Uterus (tissue), 4 donors: ENCODE data around the gene FKBP4. TPM values are rescaled to one million over a fixed set of nuclear protein-coding genes. Genes with fewer than 3 reads are reported as not detected.
A peak's percentile ranks its signal among the peaks of the same experiment; 100 is the strongest.

Experiments used
- DNase-seq, 2 donors: peaks; one replicate each; pipeline ENCODE4 v3.0.0-alpha.2; 2019 to 2020
- H3K27ac ChIP-seq, 2 donors: fragments of 200-600 bp; sonication (generic); 1 replicate in 1 of 2; 2 replicates in 1 of 2; pipeline ENCODE4 v1.5.1; 2016 to 2018
- H3K27me3 ChIP-seq, 2 donors: fragments of 200-600 bp; sonication (generic); one replicate each; pipeline ENCODE4 v1.5.1; 2018 to 2019; ENCODE audit warnings: control low read depth in 1 of 2
- H3K36me3 ChIP-seq, 2 donors: fragments of 200-600 bp; sonication (generic); one replicate each; pipeline ENCODE4 v1.5.1; 2019; ENCODE audit warnings: control low read depth in 1 of 2
- H3K4me1 ChIP-seq, 2 donors: fragments of 200-600 bp; sonication (generic); one replicate each; pipeline ENCODE4 v1.5.1; 2018 to 2019; ENCODE audit warnings: control low read depth in 1 of 2
- H3K4me3 ChIP-seq, 2 donors: fragments of 200-600 bp; sonication (generic); 1 replicate in 1 of 2; 2 replicates in 1 of 2; pipeline ENCODE4 v1.5.1; 2018 to 2019; ENCODE audit warnings: mild to moderate bottlenecking in 1 of 2
- H3K9me3 ChIP-seq, 2 donors: fragments of 200-600 bp; sonication (generic); one replicate each; pipeline ENCODE4 v1.5.1; 2019; ENCODE audit warnings: control low read depth in 1 of 2
- POLR2A ChIP-seq, 2 donors: fragments of 450-650 bp; IDR thresholded peaks; one replicate each; pipeline ENCODE4 v1.6.1; 2016; ENCODE audit warnings: antibody characterized with exemption in 2 of 2, mild to moderate bottlenecking in 1 of 2, moderate library complexity in 1 of 2
- intact Hi-C: fragments of 100-400 bp; cut with DNase I; formaldehyde crosslinking; loops from one replicate; pipeline ENCODE4 v1.15.1; 2023; ENCODE audit warnings: low total_unique reads
- total RNA-seq, 4 donors: library from RNA; depleted of rRNA in 3 of 4; stranded (reverse); fragments of >200 nt in 3 of 4; gene quantifications; one replicate each; pipeline versions ENCODE4 v1.1.0 to v1.2.4, GENCODE V29; 2014 to 2023
- TF ChIP-seq, protein P1 (sequence below), 4 experiments: fragments of 200-600 bp in 2 of 4; fragments of 450-650 bp in 2 of 4; sonication (generic) in 2 of 4; IDR thresholded peaks; one replicate each; pipeline ENCODE4 v1.5.1; 2016 to 2019; ENCODE audit warnings: antibody characterized with exemption in 4 of 4, mild to moderate bottlenecking in 2 of 4, moderate library complexity in 1 of 4
- donor health status: DM: yes; HTN: yes; CAD: no.

FKBP4 gene
- total RNA-seq, 4 donors from 2014 or later = 8.5 to 59.0 (median 36.7) TPM

DNA sequence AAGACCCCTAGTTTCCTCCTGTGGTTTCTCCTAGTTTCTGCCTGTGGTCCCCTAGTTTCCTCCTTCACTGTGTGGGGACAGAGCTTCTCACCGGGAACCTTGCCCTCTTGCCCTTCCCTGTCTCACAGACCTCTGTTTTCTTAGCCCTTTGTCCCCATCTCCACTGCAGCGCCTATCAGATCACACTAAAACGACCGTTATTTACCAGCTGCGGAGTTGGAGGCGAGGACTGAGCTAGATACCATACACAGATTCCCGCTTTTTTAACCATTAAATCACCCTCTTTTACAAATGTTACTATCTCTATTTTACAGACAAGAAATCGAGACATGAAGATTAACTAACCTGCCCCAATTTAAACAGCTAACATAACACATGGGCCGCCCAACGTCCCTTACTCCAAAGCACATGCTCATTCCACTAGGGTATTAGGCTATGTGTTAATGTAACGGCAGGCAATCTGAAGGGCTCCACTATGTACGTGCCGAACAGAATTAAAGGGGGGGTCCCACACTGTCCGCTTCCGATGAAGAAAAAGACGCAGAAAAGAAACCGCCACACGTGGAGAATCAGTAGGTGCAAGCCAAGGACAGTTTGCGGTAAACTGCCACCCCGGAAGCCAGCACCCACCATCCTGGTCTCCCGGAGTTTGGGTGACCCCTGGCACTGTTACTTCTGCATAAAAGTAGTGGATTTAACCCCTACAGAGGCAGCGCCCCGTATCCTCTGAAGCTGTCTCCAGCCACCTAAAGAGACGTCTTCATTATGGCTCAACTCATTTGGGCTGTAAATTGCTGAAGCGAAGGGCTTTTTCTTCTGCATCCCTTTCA, 1.9 kb upstream of the FKBP4 start:
- H3K27me3 ChIP-seq = no peaks in the 10 kb centered on the region
- no peaks in the 10 kb centered on the region for H3K36me3 ChIP-seq
- intact Hi-C loops = no loop called here
- no peak for DNase-seq
- TF ChIP-seq POLR2A (IDR thresholded peaks at IDR 0.05) = no peak
- TF ChIP-seq, protein P1, sequence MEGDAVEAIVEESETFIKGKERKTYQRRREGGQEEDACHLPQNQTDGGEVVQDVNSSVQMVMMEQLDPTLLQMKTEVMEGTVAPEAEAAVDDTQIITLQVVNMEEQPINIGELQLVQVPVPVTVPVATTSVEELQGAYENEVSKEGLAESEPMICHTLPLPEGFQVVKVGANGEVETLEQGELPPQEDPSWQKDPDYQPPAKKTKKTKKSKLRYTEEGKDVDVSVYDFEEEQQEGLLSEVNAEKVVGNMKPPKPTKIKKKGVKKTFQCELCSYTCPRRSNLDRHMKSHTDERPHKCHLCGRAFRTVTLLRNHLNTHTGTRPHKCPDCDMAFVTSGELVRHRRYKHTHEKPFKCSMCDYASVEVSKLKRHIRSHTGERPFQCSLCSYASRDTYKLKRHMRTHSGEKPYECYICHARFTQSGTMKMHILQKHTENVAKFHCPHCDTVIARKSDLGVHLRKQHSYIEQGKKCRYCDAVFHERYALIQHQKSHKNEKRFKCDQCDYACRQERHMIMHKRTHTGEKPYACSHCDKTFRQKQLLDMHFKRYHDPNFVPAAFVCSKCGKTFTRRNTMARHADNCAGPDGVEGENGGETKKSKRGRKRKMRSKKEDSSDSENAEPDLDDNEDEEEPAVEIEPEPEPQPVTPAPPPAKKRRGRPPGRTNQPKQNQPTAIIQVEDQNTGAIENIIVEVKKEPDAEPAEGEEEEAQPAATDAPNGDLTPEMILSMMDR (IDR thresholded peaks at IDR 0.05) = no peak
- peaks cover 0 to 5% of the 10 kb centered on the region in 2 donors for H3K4me1 ChIP-seq
- no peak overlapping the region for H3K4me3 ChIP-seq
- no peaks in the 10 kb centered on the region for H3K9me3 ChIP-seq
- H3K27ac ChIP-seq = no peak overlapping the region

GRCh38 chr12:2793561-2793960, 1.2 kb upstream of the FKBP4 start:
- Histone ChIP-seq H3K9me3 (no peaks in the 10 kb centered on the region), H3K27me3 (no peaks in the 10 kb centered on the region), H3K4me1 (peaks cover 0 to 5% of the 10 kb centered on the region in 2 donors), H3K4me3 (no peak overlapping the region), H3K36me3 (no peaks in the 10 kb centered on the region), H3K27ac (peak overlapping the region in 1 of 2 donors; percentile 94)
- TF ChIP-seq, protein P1 (IDR thresholded peaks at IDR 0.05) = no peak
- TF ChIP-seq POLR2A (IDR thresholded peaks at IDR 0.05) = no peak
- DNase-seq = no peak
- intact Hi-C loops = no loop called here

DNA sequence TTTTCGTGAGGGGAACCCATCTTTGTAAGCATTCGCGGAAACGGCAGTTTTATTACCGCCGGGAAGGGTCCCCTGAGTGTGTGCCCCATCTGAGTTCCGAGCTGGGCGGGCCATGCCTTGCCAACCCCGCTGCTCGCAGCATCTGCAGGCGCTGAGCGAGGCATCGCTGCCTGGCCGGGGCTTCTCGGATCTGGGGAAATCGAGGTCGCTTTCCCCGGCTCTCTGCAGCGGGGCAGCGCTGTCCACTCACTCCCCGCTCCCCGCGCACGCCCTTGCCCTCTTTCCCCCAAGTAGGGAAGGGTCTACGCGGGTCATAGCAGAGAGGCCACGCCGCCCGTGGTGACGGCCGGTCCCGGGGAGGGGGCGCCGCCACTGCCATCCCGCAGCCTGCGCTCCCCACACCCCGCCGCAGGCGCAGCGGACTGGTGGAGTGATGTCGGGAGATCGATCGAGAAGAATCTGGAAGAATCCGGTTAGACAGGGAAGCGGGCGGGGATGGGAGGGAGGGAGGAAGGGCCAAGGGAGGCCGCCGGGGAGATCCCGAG, 507 bp upstream of the FKBP4 start:
- DNase-seq = no peak
- H3K4me1 ChIP-seq = peaks cover 0 to 5% of the 10 kb centered on the region in 2 donors
- intact Hi-C loops = no loop called here
- no peaks in the 10 kb centered on the region for H3K36me3 ChIP-seq
- H3K4me3 ChIP-seq = peak overlapping the region; percentile 58 to 87
- H3K27me3 ChIP-seq = no peaks in the 10 kb centered on the region
- H3K27ac ChIP-seq = peak overlapping the region; percentile 86 to 94
- H3K9me3 ChIP-seq = no peaks in the 10 kb centered on the region
- no peak for TF ChIP-seq POLR2A (IDR thresholded peaks at IDR 0.05)
- TF ChIP-seq, protein P1 (IDR thresholded peaks at IDR 0.05) = peak in 1 of 4 experiments; percentile 10

DNA sequence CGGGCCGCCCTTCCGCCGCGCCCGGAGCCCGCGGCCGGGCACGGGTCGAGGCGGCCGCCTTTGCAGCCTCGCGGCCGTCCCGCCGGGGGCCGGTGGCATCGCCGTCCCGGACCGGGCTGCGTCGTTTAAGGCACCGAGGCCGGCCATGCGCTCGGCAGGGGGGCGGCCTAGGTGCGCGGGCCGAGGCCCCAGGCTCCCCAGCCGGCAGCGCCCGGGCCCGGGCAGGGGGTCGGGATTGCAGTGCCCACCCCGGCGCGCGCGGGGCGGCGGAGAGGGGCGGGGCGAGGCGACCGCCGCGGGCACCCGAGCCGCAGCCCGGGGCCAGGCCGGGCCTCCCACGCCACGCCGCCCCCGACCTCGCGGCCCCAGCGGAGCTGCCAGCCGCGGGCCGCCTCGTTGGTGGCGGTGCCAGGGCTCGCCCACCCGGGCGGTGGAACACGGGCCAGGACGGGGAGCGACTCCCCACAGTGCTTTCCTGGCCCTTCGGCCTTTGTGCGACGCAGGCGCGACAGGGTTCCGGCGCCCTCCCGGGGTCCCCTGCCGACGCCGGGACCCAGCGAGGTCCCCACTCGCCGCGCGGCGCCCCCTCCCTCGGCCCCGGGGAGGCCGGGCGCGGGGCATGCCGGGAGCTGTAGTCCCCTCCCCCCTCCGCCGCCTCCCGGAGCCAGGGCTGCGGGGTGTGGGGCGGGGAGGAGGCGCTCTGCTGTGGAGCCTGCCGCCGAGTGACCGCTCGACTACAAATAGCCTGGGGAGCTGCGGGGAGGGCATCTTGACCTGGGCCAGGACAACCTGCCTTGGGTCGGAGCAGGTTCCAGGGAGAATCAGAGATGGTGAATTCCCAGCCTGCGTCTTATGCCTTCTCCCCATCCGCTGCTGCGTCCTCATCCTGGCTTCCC, 769 bp downstream of the FKBP4 start:
- Histone ChIP-seq H3K27ac (peak overlapping the region; percentile 86 to 94), H3K4me1 (peaks cover 0 to 5% of the 10 kb centered on the region in 2 donors), H3K9me3 (no peaks in the 10 kb centered on the region), H3K36me3 (no peaks in the 10 kb centered on the region), H3K4me3 (peak overlapping the region; percentile 58 to 87), H3K27me3 (no peaks in the 10 kb centered on the region)
- TF ChIP-seq POLR2A (IDR thresholded peaks at IDR 0.05) = peak in 1 of 2 donors; percentile 61
- TF ChIP-seq, protein P1 (IDR thresholded peaks at IDR 0.05) = peak in 2 of 4 experiments; percentile 5 to 7
- intact Hi-C loops = no loop called here
- DNase-seq = peak; percentile 76 to 77
